Loucy (cell line): ENCODE measurements around the gene CDA.

Experiments used
- H2AFZ ChIP-seq: fragments of 200-600 bp; sonication (generic); 2 replicates; pipeline ENCODE4 v1.6.0; 2016; ENCODE audit warnings: antibody characterized with exemption, mild to moderate bottlenecking, low read length, moderate library complexity
- H3F3A ChIP-seq: fragments of 200-600 bp; 2 replicates; pipeline ENCODE4 v1.6.0; 2016; ENCODE audit warnings: antibody characterized with exemption, low read depth, mild to moderate bottlenecking
- H3K27me3 ChIP-seq: fragments of 200-600 bp; sonication (generic); 2 replicates; pipeline ENCODE4 v1.6.1; 2014; ENCODE audit warnings: low read length, mild to moderate bottlenecking; ENCODE audit not compliant: insufficient read depth, poor library complexity, severe bottlenecking
- H3K36me3 ChIP-seq: fragments of 200-600 bp; sonication (generic); 2 replicates; pipeline ENCODE4 v1.6.1; 2016; ENCODE audit warnings: low read length; ENCODE audit not compliant: insufficient read depth
- H3K4me1 ChIP-seq: fragments of 200-600 bp; sonication (generic); 2 replicates; pipeline ENCODE4 v1.5.1; 2014; ENCODE audit warnings: low read length, mild to moderate bottlenecking; ENCODE audit not compliant: insufficient read depth, poor library complexity, severe bottlenecking
- H3K4me2 ChIP-seq: fragments of 200-600 bp; sonication (generic); 2 replicates; pipeline ENCODE4 v1.6.0; 2014; ENCODE audit warnings: antibody characterized with exemption, low read length, low read depth, mild to moderate bottlenecking; ENCODE audit not compliant: poor library complexity, severe bottlenecking
- H3K4me3 ChIP-seq: fragments of 200-600 bp; sonication (generic); 2 replicates; pipeline ENCODE4 v1.5.1; 2014; ENCODE audit warnings: low read length, mild to moderate bottlenecking, mixed read lengths; ENCODE audit not compliant: poor library complexity, severe bottlenecking
- H3K79me2 ChIP-seq: fragments of 200-600 bp; sonication (generic); 2 replicates; pipeline ENCODE4 v1.6.1; 2014; ENCODE audit warnings: low read length; ENCODE audit not compliant: insufficient read depth
- H3K9ac ChIP-seq: fragments of 200-600 bp; sonication (generic); 2 replicates; pipeline ENCODE4 v1.6.0; 2014; ENCODE audit warnings: mild to moderate bottlenecking, low read depth, low read length, moderate library complexity; ENCODE audit not compliant: poor library complexity, severe bottlenecking
- H3K9me2 ChIP-seq: fragments of 200-600 bp; sonication (generic); replicated peaks from 2 replicates; pipeline ENCODE4 v1.6.1; 2016; ENCODE audit warnings: low read depth, low read length, mixed read lengths
- H3K9me3 ChIP-seq: fragments of 200-600 bp; sonication (generic); 2 replicates; pipeline ENCODE4 v1.6.1; 2014; ENCODE audit warnings: mild to moderate bottlenecking, antibody characterized with exemption, low read length, low read depth; ENCODE audit not compliant: insufficient read depth
- H4K20me1 ChIP-seq: fragments of 200-600 bp; sonication (generic); 2 replicates; pipeline ENCODE4 v1.6.0; 2014; ENCODE audit warnings: antibody characterized with exemption, low read length, mild to moderate bottlenecking; ENCODE audit not compliant: insufficient read depth, poor library complexity, severe bottlenecking
- EZH2phosphoT487 ChIP-seq: fragments of 200-600 bp; IDR thresholded peaks from 2 replicates; pipeline ENCODE4 v1.6.1; 2018; ENCODE audit warnings: antibody characterized with exemption, mild to moderate bottlenecking, moderate library complexity, borderline replicate concordance
- TF ChIP-seq, protein P1 (sequence below): fragments of 200-600 bp; sonication (generic); conservative IDR thresholded peaks from 2 replicates; pipeline ENCODE4 v1.5.1; 2014; ENCODE audit warnings: mild to moderate bottlenecking, antibody characterized with exemption, low read length

The CDA gene

GRCh38 chr1:20612221-20612746 is 23.4 kb downstream of the CDA start:
- no peaks in the 10 kb centered on the region for H3K27me3 ChIP-seq
- H3K9me2 ChIP-seq = no peaks in the 10 kb centered on the region
- H3F3A ChIP-seq = no peaks in the 10 kb centered on the region
- H3K79me2 ChIP-seq = no peaks in the 10 kb centered on the region
- H3K9me3 ChIP-seq = no peaks in the 10 kb centered on the region
- H2AFZ ChIP-seq = no peak overlapping the region
- no peaks in the 10 kb centered on the region for H4K20me1 ChIP-seq
- H3K4me2 ChIP-seq = no peak overlapping the region
- no peaks in the 10 kb centered on the region for H3K4me1 ChIP-seq
- no peak overlapping the region for H3K9ac ChIP-seq
- no peaks in the 10 kb centered on the region for H3K36me3 ChIP-seq
- TF ChIP-seq EZH2phosphoT487 = no peak
- TF ChIP-seq, protein P1, sequence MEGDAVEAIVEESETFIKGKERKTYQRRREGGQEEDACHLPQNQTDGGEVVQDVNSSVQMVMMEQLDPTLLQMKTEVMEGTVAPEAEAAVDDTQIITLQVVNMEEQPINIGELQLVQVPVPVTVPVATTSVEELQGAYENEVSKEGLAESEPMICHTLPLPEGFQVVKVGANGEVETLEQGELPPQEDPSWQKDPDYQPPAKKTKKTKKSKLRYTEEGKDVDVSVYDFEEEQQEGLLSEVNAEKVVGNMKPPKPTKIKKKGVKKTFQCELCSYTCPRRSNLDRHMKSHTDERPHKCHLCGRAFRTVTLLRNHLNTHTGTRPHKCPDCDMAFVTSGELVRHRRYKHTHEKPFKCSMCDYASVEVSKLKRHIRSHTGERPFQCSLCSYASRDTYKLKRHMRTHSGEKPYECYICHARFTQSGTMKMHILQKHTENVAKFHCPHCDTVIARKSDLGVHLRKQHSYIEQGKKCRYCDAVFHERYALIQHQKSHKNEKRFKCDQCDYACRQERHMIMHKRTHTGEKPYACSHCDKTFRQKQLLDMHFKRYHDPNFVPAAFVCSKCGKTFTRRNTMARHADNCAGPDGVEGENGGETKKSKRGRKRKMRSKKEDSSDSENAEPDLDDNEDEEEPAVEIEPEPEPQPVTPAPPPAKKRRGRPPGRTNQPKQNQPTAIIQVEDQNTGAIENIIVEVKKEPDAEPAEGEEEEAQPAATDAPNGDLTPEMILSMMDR = no peak
- no peak overlapping the region for H3K4me3 ChIP-seq

DNA sequence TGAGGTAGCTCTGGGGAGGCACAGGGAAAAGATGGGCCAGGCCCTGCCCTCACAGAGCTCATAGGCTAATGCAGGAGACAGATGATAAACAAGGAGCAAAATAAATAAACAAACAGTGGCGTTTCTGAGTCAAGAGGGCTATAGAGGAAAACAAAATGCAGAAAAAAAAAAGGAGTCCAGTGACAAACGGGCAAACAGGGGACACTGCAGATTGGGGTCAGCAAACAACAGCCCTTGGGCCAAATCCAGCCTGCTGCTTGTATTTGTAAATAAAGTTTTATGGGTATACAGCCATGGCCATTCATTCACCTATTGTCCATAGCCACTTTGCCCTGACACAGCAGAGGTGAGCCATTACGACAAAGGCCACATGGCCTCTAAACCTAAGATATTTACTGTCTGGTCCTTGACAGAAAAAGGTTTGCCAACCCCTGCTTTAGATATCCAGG is 25.3 kb downstream of the CDA start:
- H2AFZ ChIP-seq = no peak overlapping the region
- no peak overlapping the region for H3K4me2 ChIP-seq
- H3K27me3 ChIP-seq = no peaks in the 10 kb centered on the region
- no peaks in the 10 kb centered on the region for H3K36me3 ChIP-seq
- no peaks in the 10 kb centered on the region for H4K20me1 ChIP-seq
- H3K9me2 ChIP-seq = no peaks in the 10 kb centered on the region
- TF ChIP-seq EZH2phosphoT487 = no peak
- TF ChIP-seq, protein P1 = no peak
- no peak overlapping the region for H3K9ac ChIP-seq
- H3K4me3 ChIP-seq = no peak overlapping the region
- H3K4me1 ChIP-seq = no peaks in the 10 kb centered on the region
- no peaks in the 10 kb centered on the region for H3F3A ChIP-seq
- no peaks in the 10 kb centered on the region for H3K79me2 ChIP-seq
- no peaks in the 10 kb centered on the region for H3K9me3 ChIP-seq

GRCh38 chr1:20615946-20616846 is 27.3 kb downstream of the CDA start:
- no peaks in the 10 kb centered on the region for H3K79me2 ChIP-seq
- H2AFZ ChIP-seq = no peak overlapping the region
- TF ChIP-seq, protein P1 = no peak
- TF ChIP-seq EZH2phosphoT487 = no peak
- H3K9ac ChIP-seq = no peak overlapping the region
- H4K20me1 ChIP-seq = no peaks in the 10 kb centered on the region
- no peak overlapping the region for H3K4me3 ChIP-seq
- no peaks in the 10 kb centered on the region for H3K9me2 ChIP-seq
- H3K36me3 ChIP-seq = no peaks in the 10 kb centered on the region
- no peaks in the 10 kb centered on the region for H3K9me3 ChIP-seq
- H3F3A ChIP-seq = no peaks in the 10 kb centered on the region
- H3K4me2 ChIP-seq = no peak overlapping the region
- H3K4me1 ChIP-seq = no peaks in the 10 kb centered on the region
- H3K27me3 ChIP-seq = no peaks in the 10 kb centered on the region
